ENCODE measurements around the gene HSDL2.

GRCh38 chr9:112485574-112485973, 105.7 kb downstream of the HSDL2 start:
- TF ChIP-seq, protein P1, sequence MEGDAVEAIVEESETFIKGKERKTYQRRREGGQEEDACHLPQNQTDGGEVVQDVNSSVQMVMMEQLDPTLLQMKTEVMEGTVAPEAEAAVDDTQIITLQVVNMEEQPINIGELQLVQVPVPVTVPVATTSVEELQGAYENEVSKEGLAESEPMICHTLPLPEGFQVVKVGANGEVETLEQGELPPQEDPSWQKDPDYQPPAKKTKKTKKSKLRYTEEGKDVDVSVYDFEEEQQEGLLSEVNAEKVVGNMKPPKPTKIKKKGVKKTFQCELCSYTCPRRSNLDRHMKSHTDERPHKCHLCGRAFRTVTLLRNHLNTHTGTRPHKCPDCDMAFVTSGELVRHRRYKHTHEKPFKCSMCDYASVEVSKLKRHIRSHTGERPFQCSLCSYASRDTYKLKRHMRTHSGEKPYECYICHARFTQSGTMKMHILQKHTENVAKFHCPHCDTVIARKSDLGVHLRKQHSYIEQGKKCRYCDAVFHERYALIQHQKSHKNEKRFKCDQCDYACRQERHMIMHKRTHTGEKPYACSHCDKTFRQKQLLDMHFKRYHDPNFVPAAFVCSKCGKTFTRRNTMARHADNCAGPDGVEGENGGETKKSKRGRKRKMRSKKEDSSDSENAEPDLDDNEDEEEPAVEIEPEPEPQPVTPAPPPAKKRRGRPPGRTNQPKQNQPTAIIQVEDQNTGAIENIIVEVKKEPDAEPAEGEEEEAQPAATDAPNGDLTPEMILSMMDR (IDR thresholded peaks at IDR 0.05; ENCODE audit: low read length) = no peak
- no peak for TF ChIP-seq EZH2 (IDR thresholded peaks at IDR 0.05; ENCODE audit: borderline replicate concordance, low read length)
